Lower lobe of right lung (tissue), 2 donors: ENCODE measurements around the gene NNT. TPM values are rescaled to one million over a fixed set of nuclear protein-coding genes. Genes with fewer than 3 reads are reported as not detected.

Source experiments
- ATAC-seq, 2 donors: fragments of 200-7000 bp; cut with Tn5 transposase; one replicate each; pipeline ENCODE4 v1.9.1; 2020 to 2022; ENCODE audit warnings: mild to moderate bottlenecking in 2 of 2, moderate library complexity in 2 of 2
- DNase-seq: peaks from one replicate; pipeline ENCODE4 v3.0.0-alpha.2; 2020
- H3K27ac ChIP-seq: fragments of 200-600 bp; one replicate; pipeline ENCODE4 v1.8.0; 2022
- H3K27me3 ChIP-seq: fragments of 200-600 bp; one replicate; pipeline ENCODE4 v1.8.0; 2022; ENCODE audit warnings: low read depth
- H3K36me3 ChIP-seq: fragments of 200-600 bp; one replicate; pipeline ENCODE4 v1.8.0; 2022; ENCODE audit warnings: mild to moderate bottlenecking
- H3K4me1 ChIP-seq: fragments of 200-600 bp; one replicate; pipeline ENCODE4 v1.8.0; 2022
- H3K4me3 ChIP-seq: fragments of 200-600 bp; one replicate; pipeline ENCODE4 v1.8.0; 2022; ENCODE audit warnings: mild to moderate bottlenecking
- H3K9me3 ChIP-seq: fragments of 200-600 bp; one replicate; pipeline ENCODE4 v1.8.0; 2022
- intact Hi-C: fragments of 100-400 bp; cut with DNase I; formaldehyde crosslinking; loops from one replicate; pipeline ENCODE4 v1.11.0; 2022
- total RNA-seq: library from RNA; stranded (reverse); fragmentation: NEBNext Ultra II Directional; extraction: Animal tissue kit (Norgen Biotek cat#: 25700); gene quantifications from one replicate; pipeline ENCODE4 v1.2.1, GENCODE V29; 2021
- TF ChIP-seq, protein P1 (sequence below): fragments of 200-600 bp; IDR thresholded peaks from one replicate; pipeline ENCODE4 v1.8.0; 2022; ENCODE audit warnings: antibody characterized with exemption, mild to moderate bottlenecking
- donor health status: DM: no; HTN: yes; CAD: no; lungs with severe emphysema.

The NNT gene
- total RNA-seq, 1 donor from 2014 or later, result 70.9 TPM

DNA sequence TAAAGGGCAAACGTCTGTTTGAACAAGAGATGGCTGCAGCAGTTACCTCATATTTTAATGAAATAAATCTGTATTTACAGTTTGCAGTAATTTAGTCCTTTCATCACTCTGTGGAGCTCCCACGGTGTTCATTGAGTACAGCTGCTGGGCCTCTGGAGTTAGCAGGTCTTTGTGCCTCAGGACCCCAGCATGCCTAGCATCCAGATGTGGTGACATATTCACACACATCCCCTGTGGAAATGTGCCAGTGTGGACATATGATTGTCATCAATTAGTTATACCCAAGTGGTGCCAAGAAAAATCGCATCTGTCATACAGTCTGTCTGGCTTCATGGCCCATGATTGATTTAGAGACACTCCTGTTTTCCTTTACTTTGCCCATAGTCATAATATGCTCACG lies 77.3 kb downstream of the NNT start:
- ATAC-seq (no peak), DNase-seq (no peak)
- TF ChIP-seq, protein P1, sequence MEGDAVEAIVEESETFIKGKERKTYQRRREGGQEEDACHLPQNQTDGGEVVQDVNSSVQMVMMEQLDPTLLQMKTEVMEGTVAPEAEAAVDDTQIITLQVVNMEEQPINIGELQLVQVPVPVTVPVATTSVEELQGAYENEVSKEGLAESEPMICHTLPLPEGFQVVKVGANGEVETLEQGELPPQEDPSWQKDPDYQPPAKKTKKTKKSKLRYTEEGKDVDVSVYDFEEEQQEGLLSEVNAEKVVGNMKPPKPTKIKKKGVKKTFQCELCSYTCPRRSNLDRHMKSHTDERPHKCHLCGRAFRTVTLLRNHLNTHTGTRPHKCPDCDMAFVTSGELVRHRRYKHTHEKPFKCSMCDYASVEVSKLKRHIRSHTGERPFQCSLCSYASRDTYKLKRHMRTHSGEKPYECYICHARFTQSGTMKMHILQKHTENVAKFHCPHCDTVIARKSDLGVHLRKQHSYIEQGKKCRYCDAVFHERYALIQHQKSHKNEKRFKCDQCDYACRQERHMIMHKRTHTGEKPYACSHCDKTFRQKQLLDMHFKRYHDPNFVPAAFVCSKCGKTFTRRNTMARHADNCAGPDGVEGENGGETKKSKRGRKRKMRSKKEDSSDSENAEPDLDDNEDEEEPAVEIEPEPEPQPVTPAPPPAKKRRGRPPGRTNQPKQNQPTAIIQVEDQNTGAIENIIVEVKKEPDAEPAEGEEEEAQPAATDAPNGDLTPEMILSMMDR, result no peak
- intact Hi-C loops, result no loop called here
- Histone ChIP-seq H3K36me3 (peaks cover 29% of the 10 kb centered on the region), H3K4me3 (no peak overlapping the region), H3K27ac (no peak overlapping the region), H3K9me3 (no peaks in the 10 kb centered on the region), H3K27me3 (no peaks in the 10 kb centered on the region), H3K4me1 (no peaks in the 10 kb centered on the region)

DNA sequence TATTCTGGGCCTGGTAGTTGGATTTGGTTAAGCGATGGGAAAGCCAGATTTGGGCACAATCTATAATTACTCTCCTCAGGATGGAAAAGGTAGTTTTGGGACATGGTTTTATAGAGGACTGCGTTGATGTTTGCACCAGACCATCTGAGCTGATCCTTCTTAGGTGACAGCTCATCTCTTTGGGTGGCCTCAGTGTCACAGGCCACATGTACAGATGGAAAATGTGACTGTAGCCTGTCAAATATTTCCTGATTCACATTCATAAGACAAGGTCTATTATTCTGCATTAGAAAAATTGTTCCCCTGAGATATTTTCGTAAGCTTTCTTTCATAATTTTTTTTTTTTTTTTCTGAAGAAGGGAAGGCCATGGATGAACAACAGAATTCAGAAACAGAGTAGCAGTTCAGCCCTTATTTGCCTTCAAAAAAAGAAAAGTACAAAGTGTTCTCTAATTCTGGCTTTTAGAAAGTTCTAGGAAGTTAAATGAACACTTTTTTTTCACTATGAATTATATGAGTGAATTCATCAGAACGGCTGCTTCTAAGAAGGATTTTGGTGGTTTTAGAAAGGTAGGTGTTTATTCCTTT lies 81.0 kb downstream of the NNT start:
- H3K4me1 ChIP-seq, result no peaks in the 10 kb centered on the region
- no peak for DNase-seq
- no peaks in the 10 kb centered on the region for H3K9me3 ChIP-seq
- TF ChIP-seq, protein P1, result no peak
- no peaks in the 10 kb centered on the region for H3K27me3 ChIP-seq
- no peak for ATAC-seq
- no peak overlapping the region for H3K4me3 ChIP-seq
- H3K27ac ChIP-seq, result no peak overlapping the region
- peaks cover 10% of the 10 kb centered on the region for H3K36me3 ChIP-seq
- intact Hi-C loops, result no loop called here

DNA sequence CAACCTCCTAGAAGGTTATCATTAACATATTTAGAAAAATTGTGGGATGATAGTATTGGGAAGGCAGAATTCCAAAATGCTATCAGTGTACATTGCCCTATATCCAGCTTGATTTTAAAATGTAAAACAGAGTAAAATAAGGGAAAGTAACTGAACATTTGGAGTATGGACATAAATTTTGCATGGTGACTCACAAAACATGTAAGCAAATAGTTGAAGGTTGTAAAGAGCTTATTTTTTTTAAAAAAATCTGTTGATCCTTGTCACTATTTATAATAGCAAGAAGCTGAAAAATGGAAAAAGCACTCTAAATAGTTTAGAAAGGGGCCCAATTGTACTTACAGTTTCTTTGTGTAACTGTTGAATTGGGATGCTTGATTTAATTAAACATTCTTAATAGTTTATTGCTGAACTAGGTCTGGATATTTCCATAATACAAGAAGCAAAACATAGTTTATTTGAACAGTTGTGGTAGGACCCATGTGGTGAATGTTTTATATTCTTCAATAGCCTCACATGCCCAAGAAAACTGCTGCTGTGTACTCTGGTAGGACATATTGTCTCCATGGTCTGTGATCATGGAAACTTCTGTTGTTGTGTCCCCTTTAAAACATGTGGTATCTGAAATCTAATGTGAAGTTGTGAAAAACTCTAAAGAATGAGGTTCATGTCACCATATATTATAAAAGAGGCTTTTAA lies 82.4 kb downstream of the NNT start:
- no peak for DNase-seq
- H3K4me1 ChIP-seq, result no peaks in the 10 kb centered on the region
- no peaks in the 10 kb centered on the region for H3K27me3 ChIP-seq
- no peak overlapping the region for H3K4me3 ChIP-seq
- intact Hi-C loops, result no loop called here
- H3K27ac ChIP-seq, result no peak overlapping the region
- TF ChIP-seq, protein P1, result no peak
- ATAC-seq, result no peak
- peaks cover 8% of the 10 kb centered on the region for H3K36me3 ChIP-seq
- H3K9me3 ChIP-seq, result no peaks in the 10 kb centered on the region

DNA sequence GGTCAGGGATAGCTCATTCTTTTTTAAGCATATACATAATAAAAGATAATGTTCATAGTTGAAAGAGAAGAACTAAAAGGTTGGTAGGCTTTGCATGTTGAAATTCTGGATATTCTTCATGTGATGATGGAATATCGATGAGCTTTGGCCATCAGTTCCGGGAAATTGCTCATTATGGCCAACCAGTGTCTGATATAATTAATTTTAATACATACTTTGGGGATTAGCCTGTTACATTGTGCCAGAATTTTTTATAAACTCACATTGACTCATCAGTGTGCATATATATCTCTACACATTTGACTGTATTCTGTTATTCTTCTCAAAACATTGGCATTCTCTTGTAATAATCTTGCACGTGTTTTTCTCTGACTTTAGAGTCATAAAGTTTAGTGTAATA lies 84.3 kb downstream of the NNT start:
- DNase-seq (no peak), ATAC-seq (no peak)
- intact Hi-C loops, result no loop called here
- Histone ChIP-seq H3K4me3 (no peak overlapping the region), H3K27me3 (no peaks in the 10 kb centered on the region), H3K36me3 (peaks cover 5% of the 10 kb centered on the region), H3K9me3 (no peaks in the 10 kb centered on the region), H3K27ac (no peak overlapping the region), H3K4me1 (no peaks in the 10 kb centered on the region)
- TF ChIP-seq, protein P1, result no peak

DNA sequence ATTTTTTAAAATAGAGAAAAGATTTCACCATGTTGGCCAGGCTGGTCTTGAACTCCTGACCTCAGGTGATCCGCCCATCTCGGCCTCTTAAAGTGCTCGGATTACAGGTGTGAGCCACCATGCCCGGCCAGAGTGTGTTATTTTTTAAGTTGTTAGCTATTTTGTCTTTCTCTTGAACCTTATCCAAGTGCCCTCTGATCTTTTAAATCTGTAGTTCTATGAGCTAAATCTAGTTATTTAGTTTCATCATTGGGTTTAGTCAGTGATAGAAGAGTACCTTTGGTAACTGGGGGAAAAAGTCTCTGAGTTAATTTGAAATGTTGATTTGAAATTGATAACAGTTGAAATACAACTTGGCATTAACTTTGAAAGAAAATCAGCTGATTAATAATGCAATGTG lies 88.3 kb downstream of the NNT start:
- no peaks in the 10 kb centered on the region for H3K4me1 ChIP-seq
- intact Hi-C loops, result no loop called here
- ATAC-seq, result no peak
- H3K4me3 ChIP-seq, result no peak overlapping the region
- H3K36me3 ChIP-seq, result no peaks in the 10 kb centered on the region
- DNase-seq, result no peak
- H3K27me3 ChIP-seq, result no peaks in the 10 kb centered on the region
- TF ChIP-seq, protein P1, result no peak
- H3K27ac ChIP-seq, result no peak overlapping the region
- H3K9me3 ChIP-seq, result no peaks in the 10 kb centered on the region
